ENCODE results near the gene BCORL1.

GRCh38 chrX:130048686-130049222 is 66.3 kb downstream of the BCORL1 start:
- TF ChIP-seq POLR2A (IDR thresholded peaks at IDR 0.05; ENCODE audit: low read length) (no peak), GATA1 (IDR thresholded peaks at IDR 0.05; ENCODE audit: low read depth, low read length) (no peak)

Data from erythroblast (primary cell).